WTC11 (cell line): ENCODE results near the gene PPIL3. TPM values are rescaled to one million over a fixed set of nuclear protein-coding genes. Genes with fewer than 3 reads are reported as not detected.
"Not testable (repeated sequence)": the region's sequence is repeated elsewhere in the genome, so short reads cannot be mapped to it uniquely, and the experiment has no call there.

Experiments used
- ATAC-seq: fragments of 200-7000 bp; cut with Tn5 transposase; 2 replicates; pipeline ENCODE4 v1.10.0; 2021; ENCODE audit warnings: mild to moderate bottlenecking, moderate library complexity
- CTCF ChIA-PET: fragments of 300-600 bp; sonication (Branson Sonifier 250); formaldehyde crosslinking; loops from one replicate; lab custom pipeline; 2021; ENCODE audit warnings: antibody characterized with exemption; lab: Charles Lee
- POLR2A ChIA-PET: fragments of 350-600 bp; sonication (Branson Sonifier 250); formaldehyde crosslinking; loops from one replicate; lab custom pipeline; 2021; ENCODE audit warnings: antibody characterized with exemption; lab: Charles Lee
- DNase-seq: peaks from one replicate; pipeline ENCODE4 v3.0.0; 2021; ENCODE audit warnings: low spot score
- H3K27ac Mint-ChIP-seq: 2 replicates; pipeline ENCODE4 v1.8.0; 2021; ENCODE audit warnings: mixed read lengths
- H3K27me3 Mint-ChIP-seq: 2 replicates; pipeline ENCODE4 v1.8.0; 2021; ENCODE audit warnings: low read depth, mild to moderate bottlenecking, moderate library complexity, mixed read lengths
- H3K36me3 Mint-ChIP-seq: 2 replicates; pipeline ENCODE4 v1.8.0; 2021; ENCODE audit warnings: mixed read lengths
- H3K4me1 Mint-ChIP-seq: 2 replicates; pipeline ENCODE4 v1.8.0; 2022; ENCODE audit warnings: mixed read lengths
- H3K4me3 Mint-ChIP-seq: 2 replicates; pipeline ENCODE4 v1.8.0; 2021; ENCODE audit warnings: mild to moderate bottlenecking, moderate library complexity, mixed read lengths
- H3K9me3 Mint-ChIP-seq: 2 replicates; pipeline ENCODE4 v1.8.0; 2021; ENCODE audit warnings: mixed read lengths
- CBFB ChIP-seq: sonication (generic); formaldehyde crosslinking; IDR thresholded peaks from 2 replicates; pipeline ENCODE4 v1.8.1; 2022; ENCODE audit warnings: mild to moderate bottlenecking, low read depth, missing genetic modification reagents
- EMX1 ChIP-seq: fragments of 250-450 bp; sonication (Bioruptor Pico); IDR thresholded peaks from 2 replicates; pipeline ENCODE4 v1.8.0; 2021; ENCODE audit warnings: mild to moderate bottlenecking
- GABPB1 ChIP-seq: sonication (generic); formaldehyde crosslinking; IDR thresholded peaks from 2 replicates; pipeline ENCODE4 v1.8.1; 2023; ENCODE audit warnings: mild to moderate bottlenecking, missing genetic modification reagents
- GTF2I ChIP-seq: fragments of 250-450 bp; sonication (Bioruptor Pico); conservative IDR thresholded peaks from 2 replicates; pipeline ENCODE4 v1.4.0; 2021; ENCODE audit warnings: mild to moderate bottlenecking
- NFE2L1 ChIP-seq: sonication (generic); formaldehyde crosslinking; IDR thresholded peaks from 2 replicates; pipeline ENCODE4 v1.8.1; 2023; ENCODE audit warnings: missing genetic modification reagents
- RELA ChIP-seq: sonication (generic); formaldehyde crosslinking; IDR thresholded peaks from 2 replicates; pipeline ENCODE4 v1.8.1; 2022; ENCODE audit warnings: missing genetic modification reagents, mild to moderate bottlenecking, borderline replicate concordance
- SMAD3 ChIP-seq: sonication (generic); formaldehyde crosslinking; IDR thresholded peaks from 2 replicates; pipeline ENCODE4 v1.8.0; 2022; ENCODE audit warnings: missing genetic modification reagents, mild to moderate bottlenecking, borderline replicate concordance
- ZNF671 ChIP-seq: fragments of 250-450 bp; sonication (Bioruptor Pico); IDR thresholded peaks from 2 replicates; pipeline ENCODE4 v1.8.0; 2021; ENCODE audit warnings: mild to moderate bottlenecking
- total RNA-seq: library from RNA; stranded (reverse); gene quantifications from 3 replicates; pipeline ENCODE4 v1.2.3, GENCODE V29; 2021
- TF ChIP-seq, protein P1 (sequence below): sonication (generic); formaldehyde crosslinking; IDR thresholded peaks from 2 replicates; pipeline ENCODE4 v1.8.1; 2023; ENCODE audit warnings: mild to moderate bottlenecking, missing genetic modification reagents, borderline replicate concordance
- TF ChIP-seq, protein P2 (sequence below): sonication (generic); formaldehyde crosslinking; IDR thresholded peaks from 2 replicates; pipeline ENCODE4 v1.8.0; 2022; ENCODE audit warnings: mild to moderate bottlenecking, missing genetic modification reagents
- TF ChIP-seq, protein P3 (sequence below): sonication (generic); formaldehyde crosslinking; IDR thresholded peaks from 2 replicates; pipeline ENCODE4 v1.8.0; 2023; ENCODE audit warnings: missing genetic modification reagents
- TF ChIP-seq, protein P4 (sequence below): sonication (generic); formaldehyde crosslinking; IDR thresholded peaks from 2 replicates; pipeline ENCODE4 v1.8.1; 2023; ENCODE audit warnings: mild to moderate bottlenecking, missing genetic modification reagents
- TF ChIP-seq, protein P5 (sequence below): sonication (generic); formaldehyde crosslinking; IDR thresholded peaks from 2 replicates; pipeline ENCODE4 v1.8.0; 2022; ENCODE audit warnings: missing genetic modification reagents

The PPIL3 gene
- total RNA-seq, 1 experiment from 2014 or later, result 39.3 TPM

DNA sequence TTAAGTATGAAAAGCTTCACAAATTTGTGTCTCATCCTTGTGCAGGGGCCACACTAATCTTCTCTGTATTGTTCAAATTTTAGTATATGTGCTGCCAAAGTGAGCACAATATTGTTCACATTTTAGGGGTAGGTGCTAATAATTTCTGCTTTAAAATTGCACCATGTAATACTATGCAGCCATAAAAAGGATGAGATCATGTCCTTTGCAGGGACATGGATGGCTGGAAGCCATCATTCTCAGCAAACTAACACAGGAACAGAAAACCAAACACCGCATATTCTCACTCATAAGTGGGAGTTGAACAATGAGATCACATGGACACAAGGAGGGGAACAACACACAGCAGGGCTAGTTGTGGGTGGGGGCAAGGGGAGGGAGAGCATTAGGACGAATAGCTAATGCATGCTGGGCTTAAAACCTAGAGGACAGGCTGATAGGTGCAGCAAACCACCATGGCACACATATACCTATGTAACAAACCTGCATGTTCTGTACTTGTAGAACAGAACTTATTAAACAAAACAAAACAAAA, 7.1 kb downstream of the PPIL3 start:
- DNase-seq, H3K27ac Mint-ChIP-seq, ATAC-seq, CTCF ChIA-PET, H3K9me3 Mint-ChIP-seq, H3K4me3 Mint-ChIP-seq, H3K27me3 Mint-ChIP-seq, H3K4me1 Mint-ChIP-seq: not testable (repeated sequence)
- POLR2A ChIA-PET, result interaction anchor here (0.5 to 1.6 kb wide), 2 partner anchors 18 to 928 kb away, joined by 4 to 5 read pairs; partner anchors contain the start of gene CLK1
- peaks cover 53% of the 10 kb centered on the region for H3K36me3 Mint-ChIP-seq

DNA sequence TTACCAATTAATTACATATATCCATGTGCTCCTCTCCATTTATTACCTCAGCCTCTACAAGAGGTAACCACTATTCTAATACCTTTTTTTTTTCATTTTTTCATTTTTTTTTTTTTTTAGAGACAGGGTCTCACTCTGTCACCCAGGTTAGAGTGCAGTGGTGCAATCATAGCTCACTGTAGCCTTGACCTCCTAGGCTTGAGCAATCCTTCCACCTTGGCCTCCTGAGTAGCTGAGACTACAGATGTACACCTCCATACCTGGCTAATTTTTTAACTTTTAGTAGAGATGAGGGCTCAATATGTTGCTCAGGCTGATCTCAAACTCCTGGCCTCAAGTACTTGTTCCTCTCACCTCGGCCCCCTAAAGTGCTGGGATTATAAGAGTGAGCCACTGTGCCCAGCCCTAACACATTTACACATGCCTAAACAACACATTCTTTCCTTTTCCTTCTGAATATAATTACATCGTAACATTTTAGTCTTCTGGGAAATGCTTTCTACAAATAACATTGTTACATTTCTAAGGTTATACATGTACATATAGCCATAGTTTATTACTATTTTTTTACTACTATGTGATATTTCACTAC, 10.5 kb downstream of the PPIL3 start:
- POLR2A ChIA-PET, result interaction anchor here (0.7 kb wide), 1 partner anchor 199 kb away, joined by 4 read pairs; no protein-coding TSS in a partner anchor
- no peak for TF ChIP-seq ZNF671 (CRISPR knock-in tag)
- no peak for TF ChIP-seq SMAD3 (CRISPR knock-in tag)
- TF ChIP-seq, protein P1, sequence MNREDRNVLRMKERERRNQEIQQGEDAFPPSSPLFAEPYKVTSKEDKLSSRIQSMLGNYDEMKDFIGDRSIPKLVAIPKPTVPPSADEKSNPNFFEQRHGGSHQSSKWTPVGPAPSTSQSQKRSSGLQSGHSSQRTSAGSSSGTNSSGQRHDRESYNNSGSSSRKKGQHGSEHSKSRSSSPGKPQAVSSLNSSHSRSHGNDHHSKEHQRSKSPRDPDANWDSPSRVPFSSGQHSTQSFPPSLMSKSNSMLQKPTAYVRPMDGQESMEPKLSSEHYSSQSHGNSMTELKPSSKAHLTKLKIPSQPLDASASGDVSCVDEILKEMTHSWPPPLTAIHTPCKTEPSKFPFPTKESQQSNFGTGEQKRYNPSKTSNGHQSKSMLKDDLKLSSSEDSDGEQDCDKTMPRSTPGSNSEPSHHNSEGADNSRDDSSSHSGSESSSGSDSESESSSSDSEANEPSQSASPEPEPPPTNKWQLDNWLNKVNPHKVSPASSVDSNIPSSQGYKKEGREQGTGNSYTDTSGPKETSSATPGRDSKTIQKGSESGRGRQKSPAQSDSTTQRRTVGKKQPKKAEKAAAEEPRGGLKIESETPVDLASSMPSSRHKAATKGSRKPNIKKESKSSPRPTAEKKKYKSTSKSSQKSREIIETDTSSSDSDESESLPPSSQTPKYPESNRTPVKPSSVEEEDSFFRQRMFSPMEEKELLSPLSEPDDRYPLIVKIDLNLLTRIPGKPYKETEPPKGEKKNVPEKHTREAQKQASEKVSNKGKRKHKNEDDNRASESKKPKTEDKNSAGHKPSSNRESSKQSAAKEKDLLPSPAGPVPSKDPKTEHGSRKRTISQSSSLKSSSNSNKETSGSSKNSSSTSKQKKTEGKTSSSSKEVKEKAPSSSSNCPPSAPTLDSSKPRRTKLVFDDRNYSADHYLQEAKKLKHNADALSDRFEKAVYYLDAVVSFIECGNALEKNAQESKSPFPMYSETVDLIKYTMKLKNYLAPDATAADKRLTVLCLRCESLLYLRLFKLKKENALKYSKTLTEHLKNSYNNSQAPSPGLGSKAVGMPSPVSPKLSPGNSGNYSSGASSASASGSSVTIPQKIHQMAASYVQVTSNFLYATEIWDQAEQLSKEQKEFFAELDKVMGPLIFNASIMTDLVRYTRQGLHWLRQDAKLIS (CRISPR knock-in tag), result no peak
- TF ChIP-seq RELA (CRISPR knock-in tag), result no peak
- TF ChIP-seq, protein P2, sequence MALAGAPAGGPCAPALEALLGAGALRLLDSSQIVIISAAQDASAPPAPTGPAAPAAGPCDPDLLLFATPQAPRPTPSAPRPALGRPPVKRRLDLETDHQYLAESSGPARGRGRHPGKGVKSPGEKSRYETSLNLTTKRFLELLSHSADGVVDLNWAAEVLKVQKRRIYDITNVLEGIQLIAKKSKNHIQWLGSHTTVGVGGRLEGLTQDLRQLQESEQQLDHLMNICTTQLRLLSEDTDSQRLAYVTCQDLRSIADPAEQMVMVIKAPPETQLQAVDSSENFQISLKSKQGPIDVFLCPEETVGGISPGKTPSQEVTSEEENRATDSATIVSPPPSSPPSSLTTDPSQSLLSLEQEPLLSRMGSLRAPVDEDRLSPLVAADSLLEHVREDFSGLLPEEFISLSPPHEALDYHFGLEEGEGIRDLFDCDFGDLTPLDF (CRISPR knock-in tag), result no peak
- TF ChIP-seq, protein P3, sequence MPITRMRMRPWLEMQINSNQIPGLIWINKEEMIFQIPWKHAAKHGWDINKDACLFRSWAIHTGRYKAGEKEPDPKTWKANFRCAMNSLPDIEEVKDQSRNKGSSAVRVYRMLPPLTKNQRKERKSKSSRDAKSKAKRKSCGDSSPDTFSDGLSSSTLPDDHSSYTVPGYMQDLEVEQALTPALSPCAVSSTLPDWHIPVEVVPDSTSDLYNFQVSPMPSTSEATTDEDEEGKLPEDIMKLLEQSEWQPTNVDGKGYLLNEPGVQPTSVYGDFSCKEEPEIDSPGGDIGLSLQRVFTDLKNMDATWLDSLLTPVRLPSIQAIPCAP (CRISPR knock-in tag), result no peak
- no peak for TF ChIP-seq GABPB1 (CRISPR knock-in tag)
- TF ChIP-seq, protein P4, sequence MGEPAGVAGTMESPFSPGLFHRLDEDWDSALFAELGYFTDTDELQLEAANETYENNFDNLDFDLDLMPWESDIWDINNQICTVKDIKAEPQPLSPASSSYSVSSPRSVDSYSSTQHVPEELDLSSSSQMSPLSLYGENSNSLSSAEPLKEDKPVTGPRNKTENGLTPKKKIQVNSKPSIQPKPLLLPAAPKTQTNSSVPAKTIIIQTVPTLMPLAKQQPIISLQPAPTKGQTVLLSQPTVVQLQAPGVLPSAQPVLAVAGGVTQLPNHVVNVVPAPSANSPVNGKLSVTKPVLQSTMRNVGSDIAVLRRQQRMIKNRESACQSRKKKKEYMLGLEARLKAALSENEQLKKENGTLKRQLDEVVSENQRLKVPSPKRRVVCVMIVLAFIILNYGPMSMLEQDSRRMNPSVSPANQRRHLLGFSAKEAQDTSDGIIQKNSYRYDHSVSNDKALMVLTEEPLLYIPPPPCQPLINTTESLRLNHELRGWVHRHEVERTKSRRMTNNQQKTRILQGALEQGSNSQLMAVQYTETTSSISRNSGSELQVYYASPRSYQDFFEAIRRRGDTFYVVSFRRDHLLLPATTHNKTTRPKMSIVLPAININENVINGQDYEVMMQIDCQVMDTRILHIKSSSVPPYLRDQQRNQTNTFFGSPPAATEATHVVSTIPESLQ (CRISPR knock-in tag), result no peak
- no peak for TF ChIP-seq NFE2L1 (CRISPR knock-in tag)
- TF ChIP-seq, protein P5, sequence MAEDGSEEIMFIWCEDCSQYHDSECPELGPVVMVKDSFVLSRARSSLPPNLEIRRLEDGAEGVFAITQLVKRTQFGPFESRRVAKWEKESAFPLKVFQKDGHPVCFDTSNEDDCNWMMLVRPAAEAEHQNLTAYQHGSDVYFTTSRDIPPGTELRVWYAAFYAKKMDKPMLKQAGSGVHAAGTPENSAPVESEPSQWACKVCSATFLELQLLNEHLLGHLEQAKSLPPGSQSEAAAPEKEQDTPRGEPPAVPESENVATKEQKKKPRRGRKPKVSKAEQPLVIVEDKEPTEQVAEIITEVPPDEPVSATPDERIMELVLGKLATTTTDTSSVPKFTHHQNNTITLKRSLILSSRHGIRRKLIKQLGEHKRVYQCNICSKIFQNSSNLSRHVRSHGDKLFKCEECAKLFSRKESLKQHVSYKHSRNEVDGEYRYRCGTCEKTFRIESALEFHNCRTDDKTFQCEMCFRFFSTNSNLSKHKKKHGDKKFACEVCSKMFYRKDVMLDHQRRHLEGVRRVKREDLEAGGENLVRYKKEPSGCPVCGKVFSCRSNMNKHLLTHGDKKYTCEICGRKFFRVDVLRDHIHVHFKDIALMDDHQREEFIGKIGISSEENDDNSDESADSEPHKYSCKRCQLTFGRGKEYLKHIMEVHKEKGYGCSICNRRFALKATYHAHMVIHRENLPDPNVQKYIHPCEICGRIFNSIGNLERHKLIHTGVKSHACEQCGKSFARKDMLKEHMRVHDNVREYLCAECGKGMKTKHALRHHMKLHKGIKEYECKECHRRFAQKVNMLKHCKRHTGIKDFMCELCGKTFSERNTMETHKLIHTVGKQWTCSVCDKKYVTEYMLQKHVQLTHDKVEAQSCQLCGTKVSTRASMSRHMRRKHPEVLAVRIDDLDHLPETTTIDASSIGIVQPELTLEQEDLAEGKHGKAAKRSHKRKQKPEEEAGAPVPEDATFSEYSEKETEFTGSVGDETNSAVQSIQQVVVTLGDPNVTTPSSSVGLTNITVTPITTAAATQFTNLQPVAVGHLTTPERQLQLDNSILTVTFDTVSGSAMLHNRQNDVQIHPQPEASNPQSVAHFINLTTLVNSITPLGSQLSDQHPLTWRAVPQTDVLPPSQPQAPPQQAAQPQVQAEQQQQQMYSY (CRISPR knock-in tag), result no peak
- no peak for TF ChIP-seq CBFB (CRISPR knock-in tag)
- no peak for TF ChIP-seq EMX1 (CRISPR knock-in tag)
- TF ChIP-seq GTF2I (CRISPR knock-in tag), result no peak
- TF ChIP-seq, all 79 proteins: peak for 0
- DNase-seq (no peak), ATAC-seq (no peak)
- Mint-ChIP-seq H3K27me3 (no peaks in the 10 kb centered on the region), H3K4me1 (no peaks in the 10 kb centered on the region), H3K9me3 (no peaks in the 10 kb centered on the region), H3K4me3 (no peak overlapping the region), H3K36me3 (peaks cover 58% of the 10 kb centered on the region), H3K27ac (no peak overlapping the region)
- CTCF ChIA-PET, result no interaction called here
